Measurements from ENCODE around the gene FREM3.

The FREM3 gene

DNA sequence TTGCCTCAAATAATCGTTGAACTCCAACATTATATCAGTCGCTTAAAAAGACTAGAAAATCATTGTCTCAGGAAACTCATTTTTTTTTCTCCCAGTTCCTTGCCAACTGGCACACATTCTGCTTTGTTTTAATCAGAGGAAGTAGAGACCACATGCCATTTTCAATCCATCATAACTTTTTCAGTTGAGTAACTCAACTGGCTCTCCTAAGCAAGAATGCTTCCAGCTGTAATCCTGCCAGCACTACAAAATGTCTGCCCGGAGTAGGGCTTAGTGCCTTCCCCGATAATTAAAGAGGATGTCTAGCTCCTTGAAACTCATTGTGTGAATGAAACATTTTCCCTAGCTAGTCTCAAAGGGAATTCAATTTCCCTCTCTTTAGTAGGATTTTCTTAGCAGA lies 33.0 kb downstream of the FREM3 start:
- peak; percentile 26 for DNase-seq (ENCODE audit: low spot score)

DNA sequence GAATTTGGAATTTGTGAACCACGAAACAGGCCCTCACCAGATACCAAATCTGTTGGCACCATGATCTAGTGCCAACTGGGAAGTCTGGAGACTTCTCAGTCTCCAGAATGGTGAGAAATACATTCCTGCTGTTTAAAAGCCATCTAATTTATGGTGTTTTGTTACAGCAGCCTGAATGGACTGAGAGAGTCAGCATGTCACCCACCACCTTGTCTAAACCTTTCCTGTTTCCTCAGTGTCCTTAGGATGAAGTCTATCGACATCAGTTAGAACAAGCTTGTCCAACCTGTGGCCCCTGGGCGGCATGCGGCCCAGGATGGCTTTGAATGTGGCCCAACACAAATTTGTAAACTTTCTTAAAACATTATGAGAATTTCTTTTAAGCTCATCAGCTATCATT lies 42.1 kb downstream of the FREM3 start:
- DNase-seq (ENCODE audit: low spot score) = no peak

DNA sequence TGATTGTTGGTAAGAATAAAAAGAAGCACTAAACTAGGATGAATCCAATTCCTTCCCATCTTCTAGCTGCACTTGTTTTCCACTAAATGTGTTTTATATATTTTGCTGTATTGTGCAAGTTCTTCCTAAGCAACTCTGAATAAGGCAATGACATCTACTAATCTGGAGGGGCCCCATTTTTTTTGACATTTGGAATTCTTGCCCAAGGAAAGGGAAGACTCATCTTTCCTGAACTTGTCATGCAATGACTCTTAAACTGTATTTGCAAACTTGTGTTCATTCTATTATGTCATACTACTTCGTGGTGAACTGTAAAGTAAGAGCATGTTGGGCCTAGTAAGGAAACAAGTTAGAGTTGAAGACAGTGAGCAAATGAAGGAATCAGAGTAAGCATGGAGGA lies 45.9 kb downstream of the FREM3 start:
- DNase-seq (ENCODE audit: low spot score) = no peak

DNA sequence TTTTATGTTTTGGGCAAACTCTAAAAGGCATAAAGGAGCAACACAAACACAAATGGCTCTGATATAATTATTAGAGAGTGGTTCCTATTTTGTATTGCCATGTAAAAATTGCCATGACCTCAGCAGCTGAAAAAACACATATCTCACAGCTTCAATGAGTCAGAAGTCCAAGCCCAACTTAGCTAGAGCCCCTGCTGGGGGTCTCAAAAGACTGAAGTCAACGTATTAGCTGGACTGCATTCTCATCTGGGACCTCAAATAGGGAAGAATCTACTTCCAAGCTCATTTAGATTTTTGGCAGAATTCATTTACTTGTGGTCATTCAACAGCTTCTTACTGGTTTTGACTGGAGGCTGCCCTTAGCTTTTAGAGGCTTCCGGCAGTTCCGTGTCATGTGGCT lies 47.4 kb downstream of the FREM3 start:
- no peak for DNase-seq (ENCODE audit: low spot score)

DNA sequence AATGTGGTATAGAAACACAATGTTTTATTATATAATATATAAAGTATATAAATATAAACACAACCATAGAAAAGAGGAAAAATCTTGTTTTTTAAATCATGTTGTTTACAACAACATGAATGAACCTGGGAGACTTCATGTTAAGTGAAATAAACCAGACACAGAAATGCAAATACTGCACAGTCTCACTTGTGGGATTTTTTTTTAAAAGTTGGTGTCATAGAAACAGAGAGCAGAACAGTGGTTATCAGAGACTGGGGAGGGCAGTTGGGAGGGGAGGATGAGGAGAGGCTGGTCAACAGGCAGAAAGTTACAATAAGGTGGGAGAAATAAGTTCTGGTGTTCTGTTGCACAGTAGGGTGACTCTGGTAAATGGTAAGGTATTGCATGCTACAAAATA lies 57.1 kb downstream of the FREM3 start:
- DNase-seq (ENCODE audit: low spot score) = no peak

DNA sequence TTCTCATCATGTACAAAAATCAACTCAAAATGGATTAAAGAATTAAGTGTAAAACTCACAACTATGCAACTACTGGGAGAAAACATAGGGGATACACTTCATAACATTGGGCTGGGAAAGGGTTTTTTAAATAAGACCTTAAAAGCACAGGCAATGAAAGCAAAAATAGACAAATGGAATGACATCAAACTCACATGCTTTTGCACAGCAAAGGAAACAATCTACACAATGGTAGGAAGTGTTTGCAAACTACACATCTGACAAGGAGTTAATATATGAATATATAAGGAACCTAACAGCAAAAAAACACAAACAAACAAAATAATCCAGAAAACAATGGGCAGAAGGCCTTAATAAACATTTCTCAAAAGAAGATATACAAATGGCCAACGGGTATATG lies 57.9 kb downstream of the FREM3 start:
- no peak for DNase-seq (ENCODE audit: low spot score)

DNA sequence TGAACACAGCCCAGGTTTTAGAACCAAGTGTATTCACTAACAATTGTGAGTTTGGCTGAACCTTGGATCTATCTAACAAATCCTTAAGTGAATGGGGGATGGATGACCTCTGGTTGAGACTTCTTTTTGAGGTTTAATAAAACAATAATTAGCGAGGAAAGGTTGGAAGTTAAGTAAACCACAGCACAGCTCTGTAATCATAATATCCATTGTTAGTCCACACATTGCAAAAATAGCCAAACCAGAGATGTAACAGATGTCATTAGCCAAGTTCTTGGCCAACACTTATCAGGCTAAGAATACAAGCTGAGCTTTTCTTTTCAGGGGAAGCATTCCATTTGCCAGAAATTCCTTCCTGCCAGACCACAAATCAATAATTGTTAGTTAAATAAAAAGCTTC lies 59.1 kb downstream of the FREM3 start:
- no peak for DNase-seq (ENCODE audit: low spot score)

DNA sequence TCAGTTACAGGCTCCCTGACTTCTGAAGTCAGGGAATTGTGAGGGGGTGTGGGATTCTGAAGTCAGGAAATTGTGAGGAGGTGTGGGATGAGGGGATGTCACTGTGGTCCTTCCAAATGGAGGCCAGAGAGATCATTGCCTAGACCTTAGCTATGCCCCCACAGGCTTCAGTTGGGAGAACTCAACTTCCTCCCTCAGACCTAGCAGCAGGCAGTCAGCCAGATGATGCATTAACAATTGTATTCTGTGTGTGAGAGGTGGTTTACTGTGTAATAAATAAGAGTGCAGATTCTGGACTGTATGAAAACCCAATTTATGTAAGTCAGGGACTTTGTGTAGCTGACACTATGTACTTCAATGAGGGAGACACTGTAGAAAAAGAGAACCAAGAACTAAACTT lies 65.7 kb downstream of the FREM3 start:
- no peak for DNase-seq (ENCODE audit: low spot score)

DNA sequence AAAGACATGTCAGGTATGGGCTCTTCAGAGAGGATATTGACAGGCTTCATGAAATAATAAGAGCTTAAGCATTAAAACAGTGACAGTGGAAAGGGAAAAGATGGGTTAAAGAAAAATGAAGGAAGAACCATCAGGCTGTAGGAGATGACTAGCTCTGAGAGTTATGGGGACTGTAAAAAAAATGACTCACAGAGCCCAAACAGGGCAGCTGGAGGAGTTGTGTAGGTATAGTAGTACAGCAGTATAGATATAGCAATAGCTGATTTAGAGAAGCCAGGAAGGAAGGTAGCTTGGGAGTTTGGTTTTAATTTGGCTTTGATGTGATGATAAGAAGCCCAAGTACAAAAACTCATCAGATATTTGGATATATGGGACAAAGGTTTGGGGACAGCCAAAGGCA lies 66.6 kb downstream of the FREM3 start:
- DNase-seq (ENCODE audit: low spot score) = no peak

DNA sequence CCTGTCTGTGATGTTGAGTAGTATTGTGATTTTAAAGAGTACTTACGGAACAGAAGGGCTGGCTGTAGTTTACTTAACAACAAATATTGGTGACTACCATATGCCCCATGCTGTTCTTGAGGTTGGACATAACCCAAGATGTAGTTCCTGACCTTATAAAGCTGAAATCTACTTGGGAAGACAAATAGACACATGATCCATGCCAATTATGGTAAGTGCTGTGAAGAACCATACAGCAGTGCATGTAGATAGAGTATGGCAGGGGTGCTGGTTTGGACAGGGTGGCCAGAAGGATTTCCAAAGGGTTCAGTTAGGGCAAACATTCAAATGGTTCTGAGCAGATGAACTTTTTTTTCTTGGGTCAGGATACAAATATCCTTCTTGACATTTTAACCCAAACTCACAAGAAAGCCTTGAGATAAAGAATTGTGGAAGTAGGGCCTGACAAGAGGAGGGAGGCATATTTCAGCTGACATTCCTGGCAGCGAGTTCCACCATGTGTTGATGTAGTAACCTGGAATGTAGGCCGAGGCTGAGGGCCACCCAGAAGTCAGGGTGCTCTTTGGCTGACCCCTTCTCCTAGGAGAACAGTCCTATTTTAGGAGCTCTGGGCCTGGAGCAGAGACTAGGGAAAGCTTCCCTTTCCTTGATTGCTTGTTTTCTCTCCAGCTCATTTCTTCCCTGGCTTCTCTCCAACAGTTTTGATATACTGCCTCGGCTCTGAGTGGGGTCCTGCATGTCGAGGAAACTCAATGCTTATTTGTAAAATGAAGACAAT lies 74.2 kb downstream of the FREM3 start:
- DNase-seq (ENCODE audit: low spot score) = no peak

DNA sequence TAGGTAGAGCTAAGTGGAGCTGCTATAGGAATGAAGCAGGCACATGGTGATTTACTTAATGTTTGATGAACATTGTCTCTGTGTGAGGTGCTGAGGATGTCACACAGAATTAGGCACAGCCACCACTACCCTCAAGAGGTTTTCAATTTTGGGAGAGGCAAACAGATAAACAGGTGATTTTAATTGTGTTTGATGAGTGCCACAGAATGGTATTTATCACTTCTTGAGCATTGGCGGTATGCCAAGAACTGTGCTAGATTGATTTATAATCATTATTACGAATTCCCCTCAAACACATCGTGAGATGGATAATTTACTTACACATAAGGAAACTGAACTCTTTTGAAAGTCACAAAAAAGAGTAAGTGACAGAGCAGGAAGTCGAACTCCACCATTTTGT lies 74.8 kb downstream of the FREM3 start:
- DNase-seq (ENCODE audit: low spot score) = no peak

DNA sequence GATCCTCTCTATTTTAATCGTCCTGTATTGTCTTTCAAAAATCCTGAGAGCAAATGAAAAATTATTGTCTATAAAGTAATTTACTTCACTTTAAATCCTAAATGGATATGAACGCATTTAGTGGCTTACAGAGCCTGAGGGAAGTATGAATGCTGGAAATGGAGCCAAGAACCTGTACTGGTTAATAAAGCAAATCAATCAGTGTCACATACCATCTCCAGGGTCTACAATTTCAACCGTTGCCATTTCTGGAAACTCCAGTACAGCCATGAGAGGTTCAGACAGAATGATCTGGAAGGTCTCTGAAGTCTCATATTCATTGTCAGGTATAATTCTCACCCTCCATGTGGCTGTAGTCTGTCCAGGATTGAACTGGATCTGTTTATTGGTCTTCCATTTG lies 76.6 kb downstream of the FREM3 start:
- no peak for DNase-seq (ENCODE audit: low spot score)

DNA sequence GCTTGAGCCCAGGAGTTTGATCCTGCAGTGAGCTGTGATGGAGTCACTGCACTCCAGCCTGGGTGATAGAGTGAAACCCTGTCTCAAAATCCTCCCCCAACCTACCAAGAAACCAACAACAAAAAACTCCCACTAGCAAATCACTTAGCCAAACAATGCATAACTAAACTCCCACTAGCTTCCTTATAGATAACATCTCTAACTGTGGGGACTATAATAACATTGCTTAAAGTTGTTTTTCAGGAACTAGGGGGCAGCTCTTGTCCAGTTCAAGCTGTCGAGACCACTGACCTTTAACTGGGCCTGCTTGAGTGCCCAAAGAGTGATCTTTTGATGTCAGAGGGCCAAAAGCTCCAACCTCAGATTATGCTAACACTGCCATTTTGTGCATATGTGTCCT lies 81.7 kb downstream of the FREM3 start:
- DNase-seq (ENCODE audit: low spot score) = no peak

DNA sequence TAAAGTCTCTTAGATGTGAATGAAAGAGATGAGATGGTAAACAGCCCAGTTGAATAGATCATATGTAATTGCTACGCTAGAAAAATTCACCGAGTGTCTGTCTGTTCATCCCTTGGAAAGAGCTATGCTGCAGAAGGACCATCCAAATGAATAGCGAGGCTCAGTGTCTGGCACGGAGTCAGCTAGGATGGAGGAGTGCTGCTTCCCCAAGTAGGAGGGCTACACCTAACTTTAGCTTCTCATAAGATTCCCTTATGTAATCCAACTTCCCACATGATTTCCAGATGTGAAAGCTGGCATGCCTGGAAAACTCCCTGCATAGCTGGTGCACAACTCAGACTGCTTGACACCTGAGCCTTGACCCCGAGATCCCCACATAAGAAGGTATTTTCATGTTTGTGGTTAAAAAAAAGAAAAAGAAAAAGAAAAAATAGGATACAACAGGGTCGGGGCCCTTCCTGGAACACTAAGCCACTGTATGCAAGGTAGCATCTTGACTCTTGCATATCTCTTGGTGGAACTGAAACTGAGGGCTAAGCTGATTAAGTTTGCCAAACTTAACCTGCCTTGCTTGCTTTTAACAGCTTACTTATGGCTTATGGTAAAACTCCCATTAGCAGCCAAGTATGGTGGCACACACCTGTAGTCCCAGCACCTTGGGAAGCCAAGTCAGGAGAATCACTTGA lies 82.3 kb downstream of the FREM3 start:
- DNase-seq (ENCODE audit: low spot score) = no peak

DNA sequence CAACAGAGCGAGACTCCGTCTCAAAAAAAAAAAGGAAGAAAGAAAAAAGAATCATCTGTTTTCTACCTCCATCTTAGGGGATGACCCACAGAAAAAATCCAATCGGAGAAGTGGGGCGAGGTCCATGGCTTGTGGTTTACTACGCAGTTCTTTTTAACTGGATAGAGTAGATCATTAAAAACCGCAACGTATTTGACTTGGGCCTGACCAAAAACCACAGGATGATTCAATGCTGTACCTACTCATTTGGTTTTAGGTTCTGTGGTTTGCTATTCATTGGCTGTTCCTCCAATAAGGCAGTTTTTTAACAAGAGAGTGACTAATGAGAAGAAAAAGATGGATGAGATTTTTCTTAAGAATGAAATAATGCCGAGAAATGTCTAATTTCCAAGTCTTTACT lies 83.7 kb downstream of the FREM3 start:
- DNase-seq (ENCODE audit: low spot score) = no peak

DNA sequence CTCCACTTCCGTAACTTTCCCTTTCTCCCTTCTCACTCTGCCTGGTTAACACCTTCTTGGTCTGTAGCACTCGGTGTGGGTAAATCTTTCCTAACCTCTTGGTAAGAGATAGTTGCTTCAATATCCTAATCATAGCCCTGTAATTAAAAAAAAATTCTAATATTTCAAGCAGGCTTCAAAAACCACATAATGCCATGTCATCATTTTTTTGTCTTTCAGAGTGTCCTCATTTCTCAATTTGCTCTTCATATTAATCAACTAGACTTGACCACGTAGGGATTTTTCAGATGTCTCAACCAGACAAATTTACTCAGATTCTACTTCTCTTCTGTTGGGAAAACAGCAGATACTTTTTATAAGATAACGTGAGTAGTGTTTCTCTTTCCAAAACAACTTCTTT lies 91.0 kb downstream of the FREM3 start:
- no peak for DNase-seq (ENCODE audit: low spot score)

DNA sequence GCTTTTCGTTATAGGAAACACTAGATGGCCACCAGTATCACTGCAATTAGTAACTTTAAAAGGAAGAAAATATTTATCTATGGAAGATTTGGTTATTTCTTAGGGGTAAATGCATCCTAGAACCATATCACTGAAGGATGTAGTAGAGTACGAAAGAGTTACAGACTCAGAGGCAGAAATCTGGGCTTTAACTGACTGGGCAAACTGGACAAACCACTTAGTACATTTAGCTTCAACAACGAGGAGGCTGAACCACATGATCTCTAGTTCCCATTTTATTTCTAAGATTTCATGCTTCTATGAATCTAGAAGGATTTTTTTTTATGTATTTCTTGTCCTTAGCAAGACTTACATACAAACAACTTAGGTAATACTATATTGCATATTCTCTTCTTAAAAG lies 94.0 kb downstream of the FREM3 start:
- DNase-seq (ENCODE audit: low spot score) = no peak

DNA sequence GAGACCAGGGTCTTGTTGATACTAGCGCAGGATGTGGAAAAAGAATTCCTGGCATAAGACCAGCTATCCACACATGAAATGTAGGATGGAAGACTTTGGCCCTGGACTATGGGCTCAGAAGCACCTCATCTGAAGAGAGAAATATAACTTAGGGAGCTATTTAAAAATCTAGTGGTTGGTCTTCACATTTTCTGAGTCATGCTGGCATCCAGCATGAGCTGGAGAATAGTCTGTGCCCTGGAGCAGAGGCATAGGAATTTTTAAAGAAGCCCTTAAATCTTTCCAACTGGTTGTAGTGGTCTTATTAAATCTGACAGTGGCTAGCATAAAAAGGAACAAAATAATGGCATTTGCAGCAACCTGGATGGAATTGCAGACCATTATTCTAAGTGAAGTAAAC lies 100.6 kb downstream of the FREM3 start:
- no peak for DNase-seq (ENCODE audit: low spot score)

DNA sequence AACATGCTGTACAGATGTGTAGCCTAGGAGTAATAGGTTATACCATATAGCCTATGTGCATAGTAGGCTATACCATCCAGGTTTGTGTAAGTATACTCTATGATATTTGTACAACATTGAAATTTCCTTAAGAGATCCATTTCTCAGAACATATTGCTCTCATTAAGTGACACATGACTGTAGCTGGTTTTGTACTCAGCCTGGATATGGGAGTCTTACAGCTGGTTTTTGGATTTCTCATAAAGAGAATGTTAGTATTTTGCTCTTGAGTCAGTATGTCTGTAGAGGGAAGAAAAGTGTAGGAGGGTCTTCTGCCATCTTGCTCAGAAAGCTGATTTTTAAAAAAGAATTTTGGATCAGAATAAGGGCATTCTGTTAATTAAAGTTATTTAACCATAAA lies 101.7 kb downstream of the FREM3 start:
- no peak for DNase-seq (ENCODE audit: low spot score)

DNA sequence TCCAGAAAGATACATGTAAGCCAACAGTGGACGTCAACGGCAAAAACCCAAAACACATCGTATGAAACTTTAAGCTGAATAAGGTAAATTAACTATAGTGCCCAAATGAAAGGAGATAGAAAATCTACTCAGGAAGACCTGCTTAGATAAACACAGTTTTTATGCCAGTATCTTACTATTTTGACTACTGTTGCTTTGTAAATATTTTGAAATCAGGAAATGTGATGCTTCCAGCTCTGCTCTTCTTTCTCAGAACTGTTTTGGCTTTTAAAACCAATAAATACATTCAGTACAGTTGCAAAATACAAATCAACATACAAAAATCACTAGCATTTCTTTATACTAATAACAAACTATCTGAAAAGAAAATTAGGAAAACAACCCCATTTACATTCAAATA lies 103.2 kb downstream of the FREM3 start:
- no peak for DNase-seq (ENCODE audit: low spot score)

DNA sequence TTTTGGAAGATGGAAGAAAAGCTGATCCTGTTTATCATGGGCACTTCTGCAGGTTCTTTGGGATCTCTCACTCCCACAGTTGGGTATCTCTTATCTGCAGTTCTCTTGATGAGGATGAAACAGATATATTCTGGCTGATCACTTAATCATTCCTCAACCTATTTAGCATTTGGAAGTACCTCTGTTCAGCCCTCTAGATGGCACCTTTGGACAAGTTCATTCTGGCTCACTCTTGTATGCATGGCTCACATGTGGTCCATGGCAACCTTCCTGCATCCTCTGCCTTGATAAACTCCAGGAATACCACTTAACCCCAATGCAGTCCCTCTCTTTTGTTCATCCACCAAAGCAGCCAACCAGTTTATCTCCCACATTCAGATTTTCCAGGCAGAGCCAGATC lies 112.8 kb downstream of the FREM3 start:
- DNase-seq (ENCODE audit: low spot score) = no peak

DNA sequence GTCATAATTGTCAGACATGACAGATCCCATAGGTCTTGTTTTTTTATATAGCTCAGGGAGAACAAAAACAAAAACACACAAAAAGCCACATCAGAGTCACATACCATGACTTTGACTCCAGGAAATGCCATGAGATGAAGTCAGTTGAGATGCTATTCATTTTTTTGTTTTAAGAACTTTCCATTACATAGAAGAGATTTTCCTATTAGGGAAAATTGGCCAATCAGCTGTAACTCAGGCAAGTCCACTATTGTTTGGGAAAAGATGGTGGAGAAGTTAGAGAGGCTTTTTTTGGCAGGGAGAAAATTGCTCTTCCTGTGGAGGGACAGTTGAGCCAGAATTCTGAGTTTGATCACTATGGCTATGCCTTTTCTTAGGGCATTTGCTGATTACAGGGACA lies 114.4 kb downstream of the FREM3 start:
- DNase-seq (ENCODE audit: low spot score) = no peak

DNA sequence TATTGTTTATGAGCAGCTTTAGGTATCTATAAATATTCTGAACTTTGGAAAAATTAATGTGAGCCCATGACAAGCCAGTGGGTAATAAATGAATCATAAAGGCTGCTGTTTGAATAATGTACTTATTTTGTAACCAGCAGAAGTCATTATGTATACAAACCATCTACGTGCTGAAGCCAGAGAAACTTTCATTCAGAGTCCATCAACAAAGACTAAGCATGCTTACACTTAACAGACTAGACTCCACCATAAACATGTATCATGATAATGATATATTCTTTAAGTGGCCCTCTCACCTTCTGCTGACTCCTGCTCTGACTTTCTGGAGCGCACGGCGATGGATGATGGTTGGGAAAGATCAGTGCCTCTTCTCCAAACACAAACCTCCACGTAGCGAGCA lies 114.9 kb downstream of the FREM3 start:
- DNase-seq (ENCODE audit: low spot score) = no peak

DNA sequence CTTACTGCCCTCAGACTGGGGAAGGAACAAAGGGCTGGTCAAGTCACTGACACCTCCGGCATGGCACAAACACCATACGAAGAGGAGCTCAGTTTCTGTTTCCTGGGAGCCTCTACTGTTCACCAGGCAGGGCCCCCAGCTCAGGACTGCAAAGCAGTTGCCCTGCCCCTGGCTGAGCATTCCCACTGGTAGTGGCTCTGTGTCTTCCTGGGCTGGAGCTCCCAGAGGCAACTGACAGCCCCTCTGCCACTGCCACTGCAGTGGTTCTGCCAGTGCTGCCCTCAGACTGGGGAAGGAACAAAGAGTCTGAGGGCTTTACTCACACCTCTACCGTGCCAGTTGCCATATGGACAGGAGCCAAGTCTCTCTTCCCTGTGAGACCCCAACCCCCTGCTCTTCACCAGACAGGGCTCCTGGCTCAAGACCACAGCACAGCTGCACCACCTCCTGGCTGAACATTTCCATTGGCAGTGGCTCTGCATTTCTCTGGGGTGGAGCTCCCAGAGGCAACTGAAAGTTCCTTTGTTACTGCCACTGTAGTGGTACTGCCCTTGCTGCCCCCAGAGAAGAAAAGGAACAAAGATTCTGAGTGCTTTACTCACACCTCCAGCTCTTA lies 119.0 kb downstream of the FREM3 start:
- DNase-seq (ENCODE audit: low spot score) = no peak
